ENCODE measurements around the gene PRSS12.

The PRSS12 gene

DNA sequence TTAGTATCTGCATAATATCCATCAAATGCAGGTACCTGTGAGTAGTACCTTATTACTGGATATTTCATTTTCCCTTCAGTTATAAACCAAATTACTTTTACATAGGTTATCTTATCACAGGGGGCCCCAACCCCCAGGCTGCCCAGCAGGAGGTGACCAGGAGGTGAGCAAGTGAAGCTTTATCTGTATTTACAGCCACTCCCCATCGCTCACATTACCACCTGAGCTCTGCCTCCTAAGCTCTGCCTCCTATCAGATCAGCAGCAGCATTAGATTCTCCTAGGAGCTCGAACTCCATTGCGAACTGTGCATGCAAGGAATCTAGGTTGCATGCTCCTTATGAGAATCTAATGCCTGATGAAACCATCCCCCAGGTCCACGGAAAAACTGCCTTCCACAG, 6.3 kb downstream of the PRSS12 start:
- TF ChIP-seq, protein P1, sequence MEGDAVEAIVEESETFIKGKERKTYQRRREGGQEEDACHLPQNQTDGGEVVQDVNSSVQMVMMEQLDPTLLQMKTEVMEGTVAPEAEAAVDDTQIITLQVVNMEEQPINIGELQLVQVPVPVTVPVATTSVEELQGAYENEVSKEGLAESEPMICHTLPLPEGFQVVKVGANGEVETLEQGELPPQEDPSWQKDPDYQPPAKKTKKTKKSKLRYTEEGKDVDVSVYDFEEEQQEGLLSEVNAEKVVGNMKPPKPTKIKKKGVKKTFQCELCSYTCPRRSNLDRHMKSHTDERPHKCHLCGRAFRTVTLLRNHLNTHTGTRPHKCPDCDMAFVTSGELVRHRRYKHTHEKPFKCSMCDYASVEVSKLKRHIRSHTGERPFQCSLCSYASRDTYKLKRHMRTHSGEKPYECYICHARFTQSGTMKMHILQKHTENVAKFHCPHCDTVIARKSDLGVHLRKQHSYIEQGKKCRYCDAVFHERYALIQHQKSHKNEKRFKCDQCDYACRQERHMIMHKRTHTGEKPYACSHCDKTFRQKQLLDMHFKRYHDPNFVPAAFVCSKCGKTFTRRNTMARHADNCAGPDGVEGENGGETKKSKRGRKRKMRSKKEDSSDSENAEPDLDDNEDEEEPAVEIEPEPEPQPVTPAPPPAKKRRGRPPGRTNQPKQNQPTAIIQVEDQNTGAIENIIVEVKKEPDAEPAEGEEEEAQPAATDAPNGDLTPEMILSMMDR (IDR thresholded peaks at IDR 0.05; ENCODE audit: extremely low read depth, missing control alignments): no peak
- DNase-seq (ENCODE audit: low spot score): no peak

DNA sequence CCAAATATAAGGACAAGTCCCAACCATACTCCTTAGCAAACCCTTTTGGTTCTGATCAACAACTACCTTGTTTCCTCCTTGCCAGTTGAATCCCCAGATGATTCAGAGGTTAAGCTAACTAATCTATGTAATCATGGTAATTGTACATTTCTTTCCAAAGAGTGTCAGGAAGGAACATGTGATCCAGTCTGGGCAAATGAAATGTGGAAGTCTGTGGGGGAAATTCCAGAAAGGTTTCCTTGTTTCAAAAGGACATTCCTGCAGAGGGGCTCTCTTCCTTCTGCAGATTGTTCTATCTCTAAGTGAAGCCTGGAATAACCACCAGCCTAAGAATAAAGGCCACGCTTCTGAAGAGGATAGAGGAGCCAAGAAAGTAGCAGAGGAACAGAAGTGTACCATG, 7.0 kb downstream of the PRSS12 start:
- TF ChIP-seq, protein P1 (IDR thresholded peaks at IDR 0.05; ENCODE audit: extremely low read depth, missing control alignments): no peak
- DNase-seq (ENCODE audit: low spot score): no peak

DNA sequence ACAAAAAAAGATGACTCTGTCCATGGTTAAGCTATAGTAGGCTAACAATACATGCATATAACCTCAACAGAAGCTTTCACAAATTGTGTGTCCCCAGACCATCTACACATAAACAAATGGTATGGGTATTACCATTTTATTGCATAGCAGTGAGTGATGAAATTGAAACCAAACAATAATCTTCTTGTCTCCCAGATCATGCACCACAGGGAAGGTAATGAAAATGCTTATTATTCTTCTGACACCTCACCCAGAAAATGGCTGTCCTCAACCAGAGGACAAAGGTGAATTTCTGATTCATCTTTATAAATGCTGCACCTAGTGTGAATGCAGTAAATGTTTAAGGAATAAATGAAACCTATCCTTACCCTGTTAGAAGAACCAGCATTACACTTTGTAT, 8.0 kb downstream of the PRSS12 start:
- TF ChIP-seq, protein P1 (IDR thresholded peaks at IDR 0.05; ENCODE audit: extremely low read depth, missing control alignments): no peak
- DNase-seq (ENCODE audit: low spot score): no peak

DNA sequence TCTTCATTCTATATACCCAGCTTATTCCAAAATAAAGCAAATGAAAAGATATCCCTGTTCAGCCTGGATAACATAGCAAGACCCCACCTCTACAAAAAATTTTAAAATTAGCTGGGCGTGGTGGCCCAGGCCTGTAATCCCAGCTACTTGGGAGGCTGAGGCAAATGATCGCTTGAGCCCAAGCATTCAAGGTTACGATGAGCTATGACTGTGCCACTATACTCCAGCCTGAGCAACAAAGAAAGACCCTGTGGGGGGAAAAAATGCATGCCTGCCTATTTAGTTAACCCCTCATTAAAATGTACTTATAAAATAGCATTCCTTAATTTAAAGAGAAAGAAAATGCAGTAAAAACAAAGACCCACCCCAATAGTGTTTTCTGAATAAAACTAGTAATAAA, 9.3 kb downstream of the PRSS12 start:
- no peak for DNase-seq (ENCODE audit: low spot score)
- TF ChIP-seq, protein P1 (IDR thresholded peaks at IDR 0.05; ENCODE audit: extremely low read depth, missing control alignments): no peak

DNA sequence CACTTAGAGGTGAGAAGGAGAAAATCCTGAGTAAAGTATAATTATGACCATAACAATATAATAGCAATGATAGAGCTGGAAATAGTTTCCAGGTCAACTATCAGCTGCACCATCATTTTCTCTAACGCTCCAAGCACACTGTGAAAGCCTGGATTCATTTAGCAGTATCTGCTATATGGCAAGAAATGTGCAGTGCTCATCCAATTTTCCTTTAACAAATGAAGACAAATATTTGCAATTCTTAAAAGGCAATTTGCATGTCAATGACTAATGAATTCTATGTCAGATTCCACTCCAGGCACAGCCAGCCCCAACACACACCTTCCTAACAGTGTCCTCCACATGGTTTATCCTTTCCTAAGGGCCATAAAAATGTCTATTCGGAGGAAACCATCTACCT, 12.7 kb downstream of the PRSS12 start:
- DNase-seq (ENCODE audit: low spot score): no peak
- TF ChIP-seq, protein P1 (IDR thresholded peaks at IDR 0.05; ENCODE audit: extremely low read depth, missing control alignments): no peak

DNA sequence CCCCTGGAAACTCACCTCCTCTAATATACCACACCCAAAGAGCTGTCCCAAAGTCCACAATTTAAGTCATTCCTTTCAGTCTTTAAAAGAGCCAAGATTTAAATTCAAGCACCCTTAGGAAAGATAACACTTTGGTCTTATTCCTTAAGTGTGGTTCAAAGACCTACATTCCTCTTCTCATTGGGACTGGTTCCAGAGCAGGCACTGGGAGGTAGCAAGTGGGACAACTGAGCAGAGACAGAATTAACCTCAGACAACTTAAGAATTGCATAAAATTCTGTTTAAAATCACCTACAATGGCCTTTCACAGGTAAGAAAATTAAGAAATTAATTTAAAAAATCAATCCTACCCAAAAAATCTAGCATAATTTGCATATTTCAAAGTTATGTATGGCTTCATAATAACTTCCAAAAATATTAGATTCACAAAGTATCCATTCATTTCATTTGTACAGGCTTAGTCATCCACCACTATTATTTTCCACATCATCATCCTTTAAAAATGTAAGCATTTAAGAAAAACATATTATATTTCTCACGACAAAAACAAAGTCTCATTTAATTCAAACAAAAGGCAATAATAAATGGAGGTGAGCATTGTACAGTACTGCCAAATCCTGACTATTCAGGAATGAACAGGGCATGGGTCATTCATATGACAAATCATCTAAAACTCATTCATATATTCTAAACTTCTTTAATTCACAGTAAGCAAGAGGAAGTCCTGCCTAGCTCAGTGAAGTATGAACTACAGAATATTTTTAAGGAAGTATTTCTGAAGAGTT, 13.6 kb downstream of the PRSS12 start:
- TF ChIP-seq, protein P1 (IDR thresholded peaks at IDR 0.05; ENCODE audit: extremely low read depth, missing control alignments): no peak
- no peak for DNase-seq (ENCODE audit: low spot score)

DNA sequence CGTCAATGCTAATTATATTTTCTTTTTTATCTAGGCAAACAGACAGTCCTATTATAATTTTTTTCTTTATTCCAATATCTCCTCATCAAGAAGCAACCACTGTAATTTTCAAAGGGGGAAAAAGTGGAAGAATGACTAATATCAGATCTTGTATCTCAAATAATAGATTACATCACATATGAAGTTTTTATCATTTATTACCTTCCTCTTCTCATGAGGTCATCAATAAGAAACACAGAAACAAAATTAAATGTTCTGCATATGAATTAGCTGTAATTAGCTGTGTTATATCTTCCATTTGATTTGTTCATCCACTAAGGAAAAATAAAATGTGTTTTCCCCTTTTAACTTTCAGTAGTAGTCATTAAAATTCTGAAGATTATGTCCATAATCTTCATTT, 14.3 kb downstream of the PRSS12 start:
- TF ChIP-seq, protein P1 (IDR thresholded peaks at IDR 0.05; ENCODE audit: extremely low read depth, missing control alignments): no peak
- DNase-seq (ENCODE audit: low spot score): no peak

Data from GM20000 (cell line).